GM06990 (cell line): ENCODE results near the gene SLC7A9.
"Not testable (repeated sequence)": the region's sequence is repeated elsewhere in the genome, so short reads cannot be mapped to it uniquely, and the experiment has no call there.

Experiments used
- DNase-seq: peaks from one replicate; pipeline ENCODE4 v3.0.0-alpha.2; 2011; ENCODE audit not compliant: insufficient read length; ENCODE audit errors: extremely low read depth
- H3K27me3 ChIP-seq: replicated peaks from 2 replicates; pipeline ENCODE4 v1.6.0; 2011; ENCODE audit warnings: low read length; ENCODE audit not compliant: control insufficient read depth, insufficient read depth
- H3K36me3 ChIP-seq: 2 replicates; pipeline ENCODE4 v1.5.1; 2011; ENCODE audit warnings: low read length; ENCODE audit not compliant: control insufficient read depth, insufficient read depth
- H3K4me3 ChIP-seq: replicated peaks from 2 replicates; pipeline ENCODE4 v1.5.1; 2011; ENCODE audit warnings: low read depth, mild to moderate bottlenecking, control low read depth, low read length
- CTCF ChIP-seq: IDR thresholded peaks from 2 replicates; pipeline ENCODE4 v1.5.1; 2011; ENCODE audit warnings: low read length, control low read depth, mild to moderate bottlenecking, inconsistent platforms; ENCODE audit not compliant: insufficient read depth, poor library complexity, severe bottlenecking

Gene SLC7A9

GRCh38 chr19:32857584-32857983 lies 12.0 kb downstream of the SLC7A9 start:
- TF ChIP-seq CTCF: no peak
- Histone ChIP-seq H3K27me3 (no peaks in the 10 kb centered on the region), H3K4me3 (no peak overlapping the region), H3K36me3 (no peaks in the 10 kb centered on the region)
- DNase-seq: no peak

- H3K36me3 ChIP-seq, H3K4me3 ChIP-seq, H3K27me3 ChIP-seq, DNase-seq: not testable (repeated sequence)
Measured at GRCh38 chr19:32856818-32857217, 12.7 kb downstream of the SLC7A9 start.

- Histone ChIP-seq H3K27me3 (no peaks in the 10 kb centered on the region), H3K36me3 (no peaks in the 10 kb centered on the region), H3K4me3 (no peak overlapping the region)
- no peak for DNase-seq
- TF ChIP-seq CTCF: no peak
Measured at GRCh38 chr19:32852216-32852615, 17.4 kb downstream of the SLC7A9 start.

GRCh38 chr19:32848035-32848434 lies 21.5 kb downstream of the SLC7A9 start:
- H3K36me3 ChIP-seq, H3K4me3 ChIP-seq, H3K27me3 ChIP-seq, DNase-seq: not testable (repeated sequence)

- Histone ChIP-seq H3K4me3 (no peak overlapping the region), H3K36me3 (no peaks in the 10 kb centered on the region), H3K27me3 (no peaks in the 10 kb centered on the region)
- no peak for DNase-seq
- TF ChIP-seq CTCF: no peak
Measured at GRCh38 chr19:32843716-32844245, 25.8 kb downstream of the SLC7A9 start.

- no peak for TF ChIP-seq CTCF
- no peak for DNase-seq
- Histone ChIP-seq H3K36me3 (no peaks in the 10 kb centered on the region), H3K27me3 (no peaks in the 10 kb centered on the region), H3K4me3 (no peak overlapping the region)
Measured at GRCh38 chr19:32842061-32842460, 27.5 kb downstream of the SLC7A9 start.

- Histone ChIP-seq H3K4me3 (no peak overlapping the region), H3K36me3 (no peaks in the 10 kb centered on the region), H3K27me3 (no peaks in the 10 kb centered on the region)
- DNase-seq: no peak
- no peak for TF ChIP-seq CTCF
Measured at GRCh38 chr19:32837531-32837930, 32.0 kb downstream of the SLC7A9 start.

- H3K36me3 ChIP-seq, H3K27me3 ChIP-seq, DNase-seq, H3K4me3 ChIP-seq: not testable (repeated sequence)
Measured at GRCh38 chr19:32833388-32833787, 36.2 kb downstream of the SLC7A9 start.

- not testable (repeated sequence) for H3K4me3 ChIP-seq, DNase-seq, H3K36me3 ChIP-seq, H3K27me3 ChIP-seq
Measured at GRCh38 chr19:32832825-32833224, 36.7 kb downstream of the SLC7A9 start.

- not testable (repeated sequence) for DNase-seq
Measured at GRCh38 chr19:32832094-32832493, 37.5 kb downstream of the SLC7A9 start.

More at GRCh38 chr19:32832094-32832493, 37.5 kb downstream of the SLC7A9 start:
- H3K36me3 ChIP-seq, H3K4me3 ChIP-seq, H3K27me3 ChIP-seq: not testable (repeated sequence)
